ENCODE results near the gene GSK3B. TPM values are rescaled to one million over a fixed set of nuclear protein-coding genes. Genes with fewer than 3 reads are reported as not detected.

Gene GSK3B
- total RNA-seq, 1 experiment from 2014 or later: 50.0 TPM

GRCh38 chr3:120100711-120101110 lies 6.5 kb upstream of the GSK3B start:
- intact Hi-C loops (cut with micrococcal nuclease): no loop called here
- H3K4me2 ChIP-seq (ENCODE audit: low read length): no peak overlapping the region
- H3K4me3 ChIP-seq (replicated peaks in 1 of 2; ENCODE audit: low read depth in 1 of 2, low read length in 2 of 2): no peak overlapping the region
- no peak overlapping the region for H2AFZ ChIP-seq (ENCODE audit: low read depth, low read length, poor library complexity, severe bottlenecking)
- TF ChIP-seq SRF (IDR thresholded peaks at IDR 0.05; ENCODE audit: low read depth): no peak
- no peak for TF ChIP-seq ZBTB33 (IDR thresholded peaks at IDR 0.05; ENCODE audit: extremely low read depth, insufficient replicate concordance, low read length)
- TF ChIP-seq TCF7L2 (IDR thresholded peaks at IDR 0.05; ENCODE audit: borderline replicate concordance, extremely low read depth, insufficient read depth, insufficient read length): no peak
- no peak for TF ChIP-seq JUND (IDR thresholded peaks at IDR 0.05)
- no peak for TF ChIP-seq SP1 (IDR thresholded peaks at IDR 0.05; ENCODE audit: low read depth)
- no peak for TF ChIP-seq REST (IDR thresholded peaks at IDR 0.05; ENCODE audit: low read depth)
- no peak for TF ChIP-seq POLR2A (IDR thresholded peaks at IDR 0.05; ENCODE audit: borderline replicate concordance, extremely low read depth, insufficient read depth, insufficient read length)
- TF ChIP-seq POLR2AphosphoS5 (IDR thresholded peaks at IDR 0.05; ENCODE audit: low read depth, low read length): no peak
- TF ChIP-seq MAX (IDR thresholded peaks at IDR 0.05): no peak
- TF ChIP-seq EZH2 (IDR thresholded peaks at IDR 0.05): no peak
- no peak for TF ChIP-seq CEBPB (IDR thresholded peaks at IDR 0.05; ENCODE audit: low read depth)
- TF ChIP-seq FOSL1 (IDR thresholded peaks at IDR 0.05; ENCODE audit: low read depth): no peak
- TF ChIP-seq CBX3 (IDR thresholded peaks at IDR 0.05; ENCODE audit: low read depth): no peak
- no peak for TF ChIP-seq CTCF (IDR thresholded peaks at IDR 0.05 in 2 of 3, conservative IDR thresholded peaks at IDR 0.05 in 1 of 3; ENCODE audit: borderline replicate concordance in 1 of 3, insufficient read depth in 1 of 3, low read depth in 2 of 3, low read length in 2 of 3)
- TF ChIP-seq RAD21 (IDR thresholded peaks at IDR 0.05; ENCODE audit: low read depth): no peak
- TF ChIP-seq ZNF274 (IDR thresholded peaks at IDR 0.05; ENCODE audit: low read depth, low read length): no peak
- TF ChIP-seq ELF1 (IDR thresholded peaks at IDR 0.05; ENCODE audit: borderline replicate concordance, low read depth): no peak
- H3K9me3 ChIP-seq (ENCODE audit: control insufficient read depth in 1 of 2, insufficient read depth in 1 of 2, low read depth in 1 of 2, low read length in 2 of 2): no peaks in the 10 kb centered on the region
- RAD21 ChIA-PET (ENCODE audit: low non-redundant PET in 1 of 2, low total read pairs in 2 of 2, uncharacterized antibody in 2 of 2, unreplicated experiment in 2 of 2): interaction anchor here in 1 of 2 experiments (0.6 kb wide), 1 partner anchor 22 kb away, joined by 3 read pairs; no protein-coding TSS in a partner anchor
- H3K27ac ChIP-seq (ENCODE audit: low read depth, low read length): no peak overlapping the region
- CTCF ChIA-PET: no interaction called here
- DNase-seq (ENCODE audit: low read depth, low spot score) (no peak), ATAC-seq (no peak)
- H3K79me2 ChIP-seq (ENCODE audit: insufficient read depth, low read length): peaks cover 21% of the 10 kb centered on the region
- H4K20me1 ChIP-seq (ENCODE audit: insufficient read depth): no peaks in the 10 kb centered on the region
- no TSS peak for BruUV-seq (replicated peaks)
- H3K4me1 ChIP-seq (ENCODE audit: control insufficient read depth in 1 of 2, insufficient read depth in 2 of 2, low read length in 2 of 2): peaks cover 0 to 10% of the 10 kb centered on the region in 2 experiments; a peak in 3 of 4 replicates
- H3K9me2 ChIP-seq (ENCODE audit: insufficient read depth): no peaks in the 10 kb centered on the region
- H3K36me3 ChIP-seq (ENCODE audit: control insufficient read depth in 1 of 2, insufficient read depth in 2 of 2, low read length in 2 of 2): no peaks in the 10 kb centered on the region
- H3K9ac ChIP-seq (ENCODE audit: low read length): no peak overlapping the region
- H3K27me3 ChIP-seq (ENCODE audit: insufficient read depth, low read length): no peaks in the 10 kb centered on the region
- POLR2A ChIA-PET: no interaction called here

Measured in HCT116 (cell line).